ENCODE results near the gene DNAH14. TPM values are rescaled to one million over a fixed set of nuclear protein-coding genes. Genes with fewer than 3 reads are reported as not detected.
"Not testable (repeated sequence)": the region's sequence is repeated elsewhere in the genome, so short reads cannot be mapped to it uniquely, and the experiment has no call there.

DNAH14 gene
- total RNA-seq, 2 donors from 2014 or later = 7.5 to 9.6 TPM

- no peak overlapping the region for H3K27ac ChIP-seq
Measured at GRCh38 chr1:225225681-225226080, 296.2 kb downstream of the DNAH14 start.

GRCh38 chr1:225228871-225229303 is 299.4 kb downstream of the DNAH14 start:
- Histone ChIP-seq H3K27ac (no peak overlapping the region), H3K36me3 (no peaks in the 10 kb centered on the region), H3K27me3 (no peaks in the 10 kb centered on the region), H3K4me1 (no peaks in the 10 kb centered on the region), H3K4me3 (no peak overlapping the region), H3K9me3 (no peaks in the 10 kb centered on the region), H3K9ac (ENCODE audit: low read depth in 2 of 2, low read length in 2 of 2) (no peak overlapping the region)
- intact Hi-C loops (cut with DNase I) = no loop called here
- no peak for TF ChIP-seq CTCF (IDR thresholded peaks at IDR 0.05)
- no peak for DNase-seq

More at GRCh38 chr1:225225681-225226080, 296.2 kb downstream of the DNAH14 start:
- Histone ChIP-seq H3K9ac (ENCODE audit: low read depth in 2 of 2, low read length in 2 of 2) (no peak overlapping the region), H3K27me3 (no peaks in the 10 kb centered on the region), H3K36me3 (no peaks in the 10 kb centered on the region), H3K4me1 (no peaks in the 10 kb centered on the region), H3K9me3 (no peaks in the 10 kb centered on the region), H3K4me3 (no peak overlapping the region)
- DNase-seq = no peak
- intact Hi-C loops (cut with DNase I) = no loop called here
- TF ChIP-seq CTCF (IDR thresholded peaks at IDR 0.05) = no peak

- intact Hi-C loops (cut with DNase I); H3K27me3 ChIP-seq; H3K27ac ChIP-seq: not testable (repeated sequence)
Measured at GRCh38 chr1:225229429-225229828, 300.0 kb downstream of the DNAH14 start.

GRCh38 chr1:225230483-225230882 is 301.0 kb downstream of the DNAH14 start:
- H3K9me3 ChIP-seq = no peaks in the 10 kb centered on the region
- H3K4me1 ChIP-seq = no peaks in the 10 kb centered on the region
- DNase-seq = no peak
- no peak overlapping the region for H3K4me3 ChIP-seq
- no peak for TF ChIP-seq CTCF (IDR thresholded peaks at IDR 0.05)
- H3K27ac ChIP-seq = no peak overlapping the region
- intact Hi-C loops (cut with DNase I) = no loop called here
- H3K36me3 ChIP-seq = no peaks in the 10 kb centered on the region
- no peaks in the 10 kb centered on the region for H3K27me3 ChIP-seq
- no peak overlapping the region for H3K9ac ChIP-seq (ENCODE audit: low read depth in 2 of 2, low read length in 2 of 2)

More at GRCh38 chr1:225229429-225229828, 300.0 kb downstream of the DNAH14 start:
- not testable (repeated sequence) for DNase-seq; H3K9ac ChIP-seq (ENCODE audit: low read depth in 2 of 2, low read length in 2 of 2); H3K36me3 ChIP-seq; H3K4me3 ChIP-seq; H3K9me3 ChIP-seq; H3K4me1 ChIP-seq

- DNase-seq; H3K9ac ChIP-seq (ENCODE audit: low read depth in 2 of 2, low read length in 2 of 2): not testable (repeated sequence)
Measured at GRCh38 chr1:225232930-225233329, 303.5 kb downstream of the DNAH14 start.

GRCh38 chr1:225242611-225243010 is 313.1 kb downstream of the DNAH14 start:
- H3K9ac ChIP-seq (ENCODE audit: low read depth in 2 of 2, low read length in 2 of 2) = no peak overlapping the region
- H3K36me3 ChIP-seq = no peaks in the 10 kb centered on the region
- H3K9me3 ChIP-seq = no peaks in the 10 kb centered on the region
- intact Hi-C loops (cut with DNase I) = no loop called here
- no peak for DNase-seq
- no peak for TF ChIP-seq CTCF (IDR thresholded peaks at IDR 0.05)
- no peak overlapping the region for H3K4me3 ChIP-seq
- H3K27me3 ChIP-seq = no peaks in the 10 kb centered on the region
- no peaks in the 10 kb centered on the region for H3K4me1 ChIP-seq
- H3K27ac ChIP-seq = no peak overlapping the region

More at GRCh38 chr1:225232930-225233329, 303.5 kb downstream of the DNAH14 start:
- H3K27me3 ChIP-seq; H3K4me3 ChIP-seq; H3K9me3 ChIP-seq; H3K4me1 ChIP-seq; H3K36me3 ChIP-seq; H3K27ac ChIP-seq; intact Hi-C loops (cut with DNase I): not testable (repeated sequence)
